Progenitor cell of endocrine pancreas (in vitro differentiated cells): ENCODE data around the gene GTPBP3. TPM values are rescaled to one million over a fixed set of nuclear protein-coding genes. Genes with fewer than 3 reads are reported as not detected.

ENCODE experiments used
- DNase-seq: peaks from one replicate; pipeline ENCODE4 v3.0.0; 2021; ENCODE audit warnings: low spot score; ENCODE audit not compliant: unreplicated experiment
- H3K27ac Mint-ChIP-seq: 2 replicates; pipeline ENCODE4 v1.8.0; 2021; ENCODE audit warnings: mild to moderate bottlenecking, moderate library complexity, mixed read lengths
- H3K27me3 Mint-ChIP-seq: 2 replicates; pipeline ENCODE4 v1.8.0; 2021; ENCODE audit warnings: mixed read lengths
- H3K36me3 Mint-ChIP-seq: 2 replicates; pipeline ENCODE4 v1.8.0; 2022; ENCODE audit warnings: mixed read lengths; ENCODE audit not compliant: insufficient read depth
- H3K4me1 Mint-ChIP-seq: 2 replicates; pipeline ENCODE4 v1.8.0; 2021; ENCODE audit warnings: low read depth, mixed read lengths
- H3K4me3 Mint-ChIP-seq: 2 replicates; pipeline ENCODE4 v1.8.0; 2021; ENCODE audit warnings: low read depth, mild to moderate bottlenecking, moderate library complexity, mixed read lengths
- H3K9me3 Mint-ChIP-seq: 2 replicates; pipeline ENCODE4 v1.8.0; 2021; ENCODE audit warnings: low read depth, mixed read lengths
- CTCF ChIP-seq: fragments of 200-600 bp; sonication (generic); IDR thresholded peaks from one replicate; pipeline ENCODE4 v1.5.0; 2021; ENCODE audit warnings: antibody characterized with exemption, mild to moderate bottlenecking; ENCODE audit not compliant: unreplicated experiment
- total RNA-seq: library from RNA; stranded (reverse); gene quantifications from 2 replicates; pipeline ENCODE4 v1.2.1, GENCODE V29; 2021

GTPBP3 gene
- total RNA-seq, 1 donor from 2014 or later, result 44.5 TPM

- no peak for DNase-seq
- Mint-ChIP-seq H3K27ac (no peak overlapping the region), H3K4me3 (peak overlapping the region; percentile 79), H3K36me3 (peaks cover 16% of the 10 kb centered on the region), H3K4me1 (peaks cover 9% of the 10 kb centered on the region), H3K9me3 (no peaks in the 10 kb centered on the region), H3K27me3 (peaks cover 12% of the 10 kb centered on the region)
- no peak for TF ChIP-seq CTCF
Measured at GRCh38 chr19:17333611-17334413, 3.5 kb upstream of the GTPBP3 start.

GRCh38 chr19:17334414-17335409 is 2.6 kb upstream of the GTPBP3 start, which contains the start of gene ANO8:
TSS of gene ANO8 (minus strand) at chr19:17334855. CDS start at chr19:17334670, 185 bp downstream.
- peaks cover 9% of the 10 kb centered on the region for H3K4me1 Mint-ChIP-seq
- peak within 1 kb of the TSS; percentile 79 for H3K4me3 Mint-ChIP-seq
- H3K27ac Mint-ChIP-seq, result peak within 1 kb of the TSS; percentile 93
- peaks cover 17% of the 10 kb centered on the region for H3K36me3 Mint-ChIP-seq
- H3K9me3 Mint-ChIP-seq, result no peaks in the 10 kb centered on the region
- peak; percentile 81 for DNase-seq
- peaks cover 10% of the 10 kb centered on the region for H3K27me3 Mint-ChIP-seq
- TF ChIP-seq CTCF, result no peak

- Mint-ChIP-seq H3K9me3 (no peaks in the 10 kb centered on the region), H3K4me3 (peak overlapping the region; percentile 73), H3K27ac (no peak overlapping the region), H3K36me3 (peaks cover 15% of the 10 kb centered on the region), H3K4me1 (peaks cover 9% of the 10 kb centered on the region), H3K27me3 (peaks cover 4% of the 10 kb centered on the region)
- TF ChIP-seq CTCF, result no peak
- no peak for DNase-seq
Measured at GRCh38 chr19:17335575-17335974, 1.8 kb upstream of the GTPBP3 start.

- H3K9me3 Mint-ChIP-seq, result no peaks in the 10 kb centered on the region
- peaks cover 6% of the 10 kb centered on the region for H3K36me3 Mint-ChIP-seq
- peak overlapping the region; percentile 96 for H3K4me3 Mint-ChIP-seq
- H3K27me3 Mint-ChIP-seq, result no peaks in the 10 kb centered on the region
- peaks cover 9% of the 10 kb centered on the region for H3K4me1 Mint-ChIP-seq
- DNase-seq, result no peak
- no peak for TF ChIP-seq CTCF
- peak overlapping the region; percentile 99 for H3K27ac Mint-ChIP-seq
Measured at GRCh38 chr19:17337675-17338432, 501 bp downstream of the GTPBP3 start.
